Endothelial cell of umbilical vein (primary cell): Measurements from ENCODE around the gene STAT5B. TPM values are rescaled to one million over a fixed set of nuclear protein-coding genes. Genes with fewer than 3 reads are reported as not detected.

Experiments
- BruUV-seq: library from RNA; stranded (reverse); fragments of 400-500 nt; replicated peaks from 2 replicates; lab custom pipeline; 2021; lab: Mats Ljungman, UMichigan
- CTCF ChIA-PET: fragments of 300-600, 350-600 bp; sonication (Branson Sonifier 250); formaldehyde crosslinking; loops from one replicate; lab custom pipeline; 2021; ENCODE audit warnings: antibody characterized with exemption, inconsistent platforms; lab: Charles Lee
- POLR2A ChIA-PET: fragments of 300-600, 350-600 bp; sonication (Branson Sonifier 250); formaldehyde crosslinking; loops from one replicate; lab custom pipeline; 2021; ENCODE audit warnings: antibody characterized with exemption, inconsistent platforms; lab: Charles Lee
- DNase-seq: peaks from one replicate; pipeline ENCODE4 v3.0.0-alpha.2; 2011; ENCODE audit warnings: low read depth, low spot score
- FAIRE-seq: peaks from 2 replicates; lab custom pipeline; 2011; peaks lifted over from hg19 to GRCh38; lab: Jason Lieb, UNC
- H2AFZ ChIP-seq: 2 replicates; pipeline ENCODE4 v1.6.0; 2012; ENCODE audit warnings: low read depth, low read length, control low read depth, inconsistent platforms
- H3K27ac ChIP-seq: 2 replicates; pipeline ENCODE4 v1.5.1; 2011; ENCODE audit warnings: low read depth, mild to moderate bottlenecking, control low read depth, low read length, moderate library complexity; ENCODE audit not compliant: insufficient read depth
- H3K27me3 ChIP-seq, 2 experiments: 2 replicates each; pipeline versions ENCODE4 v1.6.0 to v1.6.1; 2011; ENCODE audit warnings: low read length in 2 of 2, mixed read lengths in 1 of 2; ENCODE audit not compliant: control insufficient read depth in 2 of 2, insufficient read depth in 2 of 2
- H3K36me3 ChIP-seq, 2 experiments: 2 replicates in 1 of 2; 3 replicates in 1 of 2; pipeline ENCODE4 v1.5.1; 2011; ENCODE audit warnings: low read length in 2 of 2, mild to moderate bottlenecking in 1 of 2, moderate library complexity in 1 of 2; ENCODE audit not compliant: control insufficient read depth in 2 of 2, insufficient read depth in 2 of 2; ENCODE audit errors: extremely low read depth in 1 of 2
- H3K4me1 ChIP-seq: 3 replicates; pipeline ENCODE4 v1.5.1; 2011; ENCODE audit warnings: mild to moderate bottlenecking, low read length; ENCODE audit not compliant: control insufficient read depth, insufficient read depth; ENCODE audit errors: extremely low read depth
- H3K4me2 ChIP-seq: 2 replicates; pipeline ENCODE4 v1.6.1; 2011; ENCODE audit warnings: low read length, control low read depth, mixed read lengths; ENCODE audit not compliant: insufficient read depth
- H3K4me3 ChIP-seq, 3 experiments: fragments of 200-600 bp in 1 of 3; sonication (generic), shearing (Covaris generic) in 1 of 3; replicated peaks in 1 of 3; 2 replicates each; pipeline ENCODE4 v1.5.1; 2011 to 2016; ENCODE audit warnings: control low read depth in 3 of 3, low read length in 3 of 3, mild to moderate bottlenecking in 2 of 3, inconsistent platforms in 1 of 3, low read depth in 1 of 3, moderate library complexity in 1 of 3; ENCODE audit not compliant: insufficient read depth in 1 of 3
- H3K79me2 ChIP-seq: 2 replicates; pipeline ENCODE4 v1.6.0; 2012; ENCODE audit warnings: low read length, inconsistent platforms; ENCODE audit not compliant: control insufficient read depth, insufficient read depth
- H3K9ac ChIP-seq: replicated peaks from 2 replicates; pipeline ENCODE3; 2011; ENCODE audit warnings: low read length, control low read depth; ENCODE audit not compliant: insufficient read depth; ENCODE audit errors: extremely low read depth
- H3K9me1 ChIP-seq: replicated peaks from 3 replicates; pipeline ENCODE4 v1.6.0; 2011; ENCODE audit warnings: mild to moderate bottlenecking, low read length; ENCODE audit not compliant: control insufficient read depth, insufficient read depth; ENCODE audit errors: extremely low read depth
- H3K9me3 ChIP-seq: replicated peaks from 2 replicates; pipeline ENCODE4 v1.5.1; 2012; ENCODE audit warnings: low read length, inconsistent platforms; ENCODE audit not compliant: control insufficient read depth, insufficient read depth
- H4K20me1 ChIP-seq: replicated peaks from 2 replicates; pipeline ENCODE3; 2011; ENCODE audit warnings: mild to moderate bottlenecking, low read length; ENCODE audit not compliant: control insufficient read depth, insufficient read depth; ENCODE audit errors: extremely low read depth
- FOS ChIP-seq: IDR thresholded peaks from 2 replicates; pipeline ENCODE4 v1.6.1; 2011; ENCODE audit warnings: mild to moderate bottlenecking, low read length, moderate library complexity, borderline replicate concordance; ENCODE audit not compliant: insufficient read depth
- GATA2 ChIP-seq: IDR thresholded peaks from 2 replicates; pipeline ENCODE4 v1.7.0; 2011; ENCODE audit warnings: low read depth, mild to moderate bottlenecking, moderate library complexity, mixed read lengths, low read length; ENCODE audit not compliant: insufficient read length, insufficient read depth
- JUN ChIP-seq: IDR thresholded peaks from 2 replicates; pipeline ENCODE4 v1.6.1; 2011; ENCODE audit warnings: borderline replicate concordance, low read depth; ENCODE audit not compliant: insufficient read length, insufficient read depth
- MYC ChIP-seq: IDR thresholded peaks from one replicate; pipeline ENCODE4 v1.6.1; 2011; ENCODE audit warnings: mild to moderate bottlenecking, low read depth, low read length
- POLR2A ChIP-seq: IDR thresholded peaks from 2 replicates; pipeline ENCODE4 v1.6.1; 2012; ENCODE audit warnings: low read depth, mild to moderate bottlenecking, control low read depth, low read length
- POLR2AphosphoS5 ChIP-seq: IDR thresholded peaks from 2 replicates; pipeline ENCODE4 v1.6.1; 2012; ENCODE audit warnings: low read depth, mild to moderate bottlenecking, control low read depth, low read length, moderate library complexity; ENCODE audit not compliant: insufficient read depth
- dilution Hi-C: fragments of 300-500 bp; cut with MboI; formaldehyde crosslinking; loops from one replicate; pipeline ENCODE4 v1.15.0; 2019; ENCODE audit warnings: low sequenced_read_pairs; ENCODE audit not compliant: extremely low pct_ligation_motif_present
- intact Hi-C: fragments of 100-400 bp; cut with micrococcal nuclease; formaldehyde crosslinking; loops from one replicate; pipeline ENCODE4 v1.10.0; 2022
- polyA plus RNA-seq, 4 experiments: library from polyadenylated mRNA; depleted of rRNA in 3 of 4; stranded (reverse) in 3 of 4; unstranded in 1 of 4; fragments of >200 nt; gene quantifications; 2 replicates each; pipeline versions ENCODE4 v1.2.1 to v1.2.3, GENCODE V29; 2011 to 2012; ENCODE audit warnings: missing spikeins in 1 of 4
- total RNA-seq: library from RNA; stranded (reverse); gene quantifications from 2 replicates; pipeline ENCODE4 v1.2.3, GENCODE V29; 2021
- TF ChIP-seq, protein P1 (sequence below), 2 donors: IDR thresholded peaks; 1 replicate in 1 of 2; 2 replicates in 1 of 2; pipeline ENCODE4 v1.5.1; 2011; ENCODE audit warnings: low read length in 2 of 2, mild to moderate bottlenecking in 2 of 2, moderate library complexity in 2 of 2, control low read depth in 1 of 2, inconsistent platforms in 1 of 2, low read depth in 1 of 2; ENCODE audit not compliant: insufficient read depth in 1 of 2; ENCODE audit errors: extremely low read depth in 1 of 2
- TF ChIP-seq, protein P2 (sequence below): IDR thresholded peaks from 2 replicates; pipeline ENCODE4 v1.6.1; 2011; ENCODE audit not compliant: insufficient read depth, insufficient read length

Gene STAT5B
- total and polyA plus RNA-seq, 2 donors (not counting 3 experiments of a cell fraction or from before 2014, with no cell fraction given) = 43.3 to 53.7 TPM

DNA sequence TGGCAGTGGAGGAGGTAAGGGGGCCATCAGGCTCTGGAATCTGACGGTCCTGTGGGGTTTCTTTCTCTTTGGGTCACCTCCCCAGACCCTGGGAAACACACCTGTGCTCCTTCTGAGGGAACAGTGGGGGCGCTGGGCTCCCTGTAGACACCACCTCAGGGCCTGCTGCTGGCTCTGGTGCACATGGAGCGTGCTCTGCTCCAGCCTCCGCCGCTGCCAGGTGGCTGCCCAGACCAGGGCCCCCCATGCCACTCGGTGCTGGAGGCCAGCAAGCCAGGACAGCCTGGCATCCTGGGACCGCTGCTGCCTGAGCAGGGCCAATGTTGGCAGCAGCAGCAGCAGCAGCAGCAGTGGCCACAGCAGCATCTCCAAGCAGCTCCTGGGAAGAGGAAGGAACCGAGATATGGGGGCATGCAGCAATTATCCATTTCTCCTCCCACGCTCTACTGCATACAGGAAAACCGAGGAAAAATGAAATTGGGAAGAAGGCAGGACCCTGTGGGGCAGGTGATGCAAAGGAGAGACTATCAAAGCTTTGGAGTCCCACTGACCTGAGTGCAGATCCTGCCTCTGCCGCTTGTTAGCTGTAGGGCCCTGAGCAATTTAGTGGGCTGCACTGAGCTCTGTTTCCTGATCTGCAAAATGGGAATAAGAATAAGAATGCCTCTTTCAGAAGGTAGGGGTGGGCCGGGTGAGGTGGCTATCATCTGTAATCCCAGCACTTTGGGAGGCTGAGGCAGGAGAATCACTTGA lies 82.8 kb downstream of the STAT5B start:
- Histone ChIP-seq H3K4me2 (no peak overlapping the region), H3K36me3 (no peaks in the 10 kb centered on the region), H2AFZ (no peak overlapping the region), H3K9ac (no peak overlapping the region), H3K27ac (no peak overlapping the region), H4K20me1 (no peaks in the 10 kb centered on the region), H3K9me3 (no peaks in the 10 kb centered on the region), H3K79me2 (no peaks in the 10 kb centered on the region), H3K4me1 (no peaks in the 10 kb centered on the region), H3K9me1 (no peaks in the 10 kb centered on the region), H3K4me3 (no peak overlapping the region), H3K27me3 (no peaks in the 10 kb centered on the region)
- dilution Hi-C loops = no loop called here
- FAIRE-seq = peak; percentile 4
- CTCF ChIA-PET = interaction anchor here (1.2 to 4.6 kb wide), 5 partner anchors 9 to 173 kb away, joined by 4 to 24 read pairs (median 5); partner anchors contain the start of genes HCRT, KCNH4 and NKIRAS2
- POLR2A ChIA-PET = interaction anchor here (0.7 kb wide), 1 partner anchor 181 kb away, joined by 3 read pairs; no protein-coding TSS in a partner anchor
- intact Hi-C loops = no loop called here
- DNase-seq = no peak
- TF ChIP-seq, protein P1, sequence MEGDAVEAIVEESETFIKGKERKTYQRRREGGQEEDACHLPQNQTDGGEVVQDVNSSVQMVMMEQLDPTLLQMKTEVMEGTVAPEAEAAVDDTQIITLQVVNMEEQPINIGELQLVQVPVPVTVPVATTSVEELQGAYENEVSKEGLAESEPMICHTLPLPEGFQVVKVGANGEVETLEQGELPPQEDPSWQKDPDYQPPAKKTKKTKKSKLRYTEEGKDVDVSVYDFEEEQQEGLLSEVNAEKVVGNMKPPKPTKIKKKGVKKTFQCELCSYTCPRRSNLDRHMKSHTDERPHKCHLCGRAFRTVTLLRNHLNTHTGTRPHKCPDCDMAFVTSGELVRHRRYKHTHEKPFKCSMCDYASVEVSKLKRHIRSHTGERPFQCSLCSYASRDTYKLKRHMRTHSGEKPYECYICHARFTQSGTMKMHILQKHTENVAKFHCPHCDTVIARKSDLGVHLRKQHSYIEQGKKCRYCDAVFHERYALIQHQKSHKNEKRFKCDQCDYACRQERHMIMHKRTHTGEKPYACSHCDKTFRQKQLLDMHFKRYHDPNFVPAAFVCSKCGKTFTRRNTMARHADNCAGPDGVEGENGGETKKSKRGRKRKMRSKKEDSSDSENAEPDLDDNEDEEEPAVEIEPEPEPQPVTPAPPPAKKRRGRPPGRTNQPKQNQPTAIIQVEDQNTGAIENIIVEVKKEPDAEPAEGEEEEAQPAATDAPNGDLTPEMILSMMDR (IDR thresholded peaks at IDR 0.05; ENCODE audit: extremely low read depth in 1 of 2, insufficient read depth in 1 of 2, low read depth in 1 of 2, low read length in 2 of 2) = no peak
- no peak for TF ChIP-seq GATA2
- no peak for TF ChIP-seq POLR2AphosphoS5
- no peak for TF ChIP-seq POLR2A
- TF ChIP-seq, protein P2, sequence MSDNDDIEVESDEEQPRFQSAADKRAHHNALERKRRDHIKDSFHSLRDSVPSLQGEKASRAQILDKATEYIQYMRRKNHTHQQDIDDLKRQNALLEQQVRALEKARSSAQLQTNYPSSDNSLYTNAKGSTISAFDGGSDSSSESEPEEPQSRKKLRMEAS = no peak
- no peak for TF ChIP-seq JUN
- TF ChIP-seq MYC = no peak
- TF ChIP-seq FOS = no peak
- no TSS peak for BruUV-seq
